ENCODE data around the gene GJD4.

Gene GJD4

GRCh38 chr10:35579726-35580422 lies 25.3 kb upstream of the GJD4 start:
- no peaks in the 10 kb centered on the region for H3K36me3 ChIP-seq (ENCODE audit: insufficient read depth, low read length)
- no peaks in the 10 kb centered on the region for H3F3A ChIP-seq (ENCODE audit: low read depth)
- H3K4me3 ChIP-seq (ENCODE audit: low read length, poor library complexity, severe bottlenecking) = no peak overlapping the region
- no peak overlapping the region for H2AFZ ChIP-seq (ENCODE audit: low read length)
- no peak overlapping the region for H3K4me2 ChIP-seq (ENCODE audit: low read depth, low read length, poor library complexity, severe bottlenecking)
- TF ChIP-seq CTCF (conservative IDR thresholded peaks at IDR 0.05; ENCODE audit: low read length) (no peak), EZH2phosphoT487 (IDR thresholded peaks at IDR 0.05; ENCODE audit: borderline replicate concordance) (no peak)
- no peaks in the 10 kb centered on the region for H3K9me2 ChIP-seq (replicated peaks; ENCODE audit: low read depth, low read length)
- no peak overlapping the region for H3K9ac ChIP-seq (ENCODE audit: low read depth, low read length, poor library complexity, severe bottlenecking)
- no peaks in the 10 kb centered on the region for H3K9me3 ChIP-seq (ENCODE audit: insufficient read depth, low read depth, low read length)
- H3K4me1 ChIP-seq (ENCODE audit: insufficient read depth, low read length, poor library complexity, severe bottlenecking) = no peaks in the 10 kb centered on the region
- H3K79me2 ChIP-seq (ENCODE audit: insufficient read depth, low read length) = no peaks in the 10 kb centered on the region
- H4K20me1 ChIP-seq (ENCODE audit: insufficient read depth, low read length, poor library complexity, severe bottlenecking) = no peaks in the 10 kb centered on the region
- no peaks in the 10 kb centered on the region for H3K27me3 ChIP-seq (ENCODE audit: insufficient read depth, low read length, poor library complexity, severe bottlenecking)

- no peak for TF ChIP-seq CTCF (conservative IDR thresholded peaks at IDR 0.05; ENCODE audit: low read length)
- TF ChIP-seq EZH2phosphoT487 (IDR thresholded peaks at IDR 0.05; ENCODE audit: borderline replicate concordance) = no peak
- no peaks in the 10 kb centered on the region for H3K4me1 ChIP-seq (ENCODE audit: insufficient read depth, low read length, poor library complexity, severe bottlenecking)
- no peaks in the 10 kb centered on the region for H3K27me3 ChIP-seq (ENCODE audit: insufficient read depth, low read length, poor library complexity, severe bottlenecking)
- no peaks in the 10 kb centered on the region for H3F3A ChIP-seq (ENCODE audit: low read depth)
- H3K36me3 ChIP-seq (ENCODE audit: insufficient read depth, low read length) = no peaks in the 10 kb centered on the region
- H3K4me3 ChIP-seq (ENCODE audit: low read length, poor library complexity, severe bottlenecking) = no peak overlapping the region
- H2AFZ ChIP-seq (ENCODE audit: low read length) = no peak overlapping the region
- H3K9ac ChIP-seq (ENCODE audit: low read depth, low read length, poor library complexity, severe bottlenecking) = no peak overlapping the region
- H3K9me2 ChIP-seq (replicated peaks; ENCODE audit: low read depth, low read length) = no peaks in the 10 kb centered on the region
- no peak overlapping the region for H3K4me2 ChIP-seq (ENCODE audit: low read depth, low read length, poor library complexity, severe bottlenecking)
- H3K9me3 ChIP-seq (ENCODE audit: insufficient read depth, low read depth, low read length) = no peaks in the 10 kb centered on the region
- no peaks in the 10 kb centered on the region for H4K20me1 ChIP-seq (ENCODE audit: insufficient read depth, low read length, poor library complexity, severe bottlenecking)
- H3K79me2 ChIP-seq (ENCODE audit: insufficient read depth, low read length) = no peaks in the 10 kb centered on the region
Measured at GRCh38 chr10:35580423-35580770, 24.7 kb upstream of the GJD4 start.

- TF ChIP-seq CTCF (conservative IDR thresholded peaks at IDR 0.05; ENCODE audit: low read length) = no peak
- no peak for TF ChIP-seq EZH2phosphoT487 (IDR thresholded peaks at IDR 0.05; ENCODE audit: borderline replicate concordance)
- no peak overlapping the region for H3K4me3 ChIP-seq (ENCODE audit: low read length, poor library complexity, severe bottlenecking)
- H3K9me2 ChIP-seq (replicated peaks; ENCODE audit: low read depth, low read length) = no peaks in the 10 kb centered on the region
- no peaks in the 10 kb centered on the region for H3K27me3 ChIP-seq (ENCODE audit: insufficient read depth, low read length, poor library complexity, severe bottlenecking)
- no peaks in the 10 kb centered on the region for H3K79me2 ChIP-seq (ENCODE audit: insufficient read depth, low read length)
- no peak overlapping the region for H3K4me2 ChIP-seq (ENCODE audit: low read depth, low read length, poor library complexity, severe bottlenecking)
- H3K9me3 ChIP-seq (ENCODE audit: insufficient read depth, low read depth, low read length) = no peaks in the 10 kb centered on the region
- H3K4me1 ChIP-seq (ENCODE audit: insufficient read depth, low read length, poor library complexity, severe bottlenecking) = no peaks in the 10 kb centered on the region
- H3F3A ChIP-seq (ENCODE audit: low read depth) = no peaks in the 10 kb centered on the region
- H3K9ac ChIP-seq (ENCODE audit: low read depth, low read length, poor library complexity, severe bottlenecking) = no peak overlapping the region
- H2AFZ ChIP-seq (ENCODE audit: low read length) = no peak overlapping the region
- H3K36me3 ChIP-seq (ENCODE audit: insufficient read depth, low read length) = no peaks in the 10 kb centered on the region
- H4K20me1 ChIP-seq (ENCODE audit: insufficient read depth, low read length, poor library complexity, severe bottlenecking) = no peaks in the 10 kb centered on the region
Measured at GRCh38 chr10:35581655-35582054, 23.5 kb upstream of the GJD4 start.
